ENCODE data around the gene ATP2A1. TPM values are rescaled to one million over a fixed set of nuclear protein-coding genes. Genes with fewer than 3 reads are reported as not detected.
A peak's percentile ranks its signal among the peaks of the same experiment; 100 is the strongest.

Gene ATP2A1
- total and polyA plus RNA-seq, 2 of the 13 experiments (the other 11 are each of a cell fraction or from before 2014, with no cell fraction given), result 3.2 to 12.5 TPM

DNA sequence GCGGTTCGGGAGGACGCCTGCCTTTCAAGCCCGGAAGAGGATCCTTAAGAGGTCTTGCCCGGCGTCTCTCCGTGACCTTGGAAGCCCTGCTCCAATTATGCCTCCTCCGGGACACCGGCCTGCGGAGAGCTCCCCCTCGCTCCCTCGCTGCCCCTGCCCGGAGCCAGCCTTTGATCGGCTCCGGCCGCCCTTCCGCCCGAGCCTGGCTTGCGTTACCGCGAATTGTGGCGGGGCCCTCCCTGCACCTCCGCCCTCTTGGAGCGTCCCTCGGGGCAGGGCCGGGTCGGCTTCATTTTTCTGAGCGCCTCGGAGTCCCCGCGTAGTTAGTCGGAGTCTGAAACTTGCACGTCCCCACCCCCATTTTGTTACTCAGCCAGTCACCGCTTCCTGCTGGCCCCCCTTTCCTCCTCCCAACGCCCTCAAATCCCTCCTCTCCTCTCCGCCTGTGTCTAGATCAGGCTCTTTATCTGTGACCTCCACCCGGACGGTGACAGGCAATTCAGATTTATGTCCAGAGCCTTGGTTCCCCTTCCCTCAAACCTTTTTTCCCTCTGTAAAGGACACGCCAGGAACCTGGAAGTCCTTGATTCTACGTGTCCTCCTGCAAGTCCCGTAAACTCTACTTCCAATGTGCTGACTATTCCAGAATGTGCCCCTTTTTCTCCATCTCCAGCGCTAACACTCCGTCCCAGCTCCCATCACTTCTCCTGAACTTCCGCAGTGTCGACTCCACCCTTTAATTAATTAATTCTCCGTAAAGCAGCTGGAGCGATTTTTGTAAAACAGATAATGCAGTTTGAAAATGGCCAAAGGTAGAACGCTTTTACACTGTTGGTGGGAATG, 47.3 kb downstream of the ATP2A1 start (continued):
- TF ChIP-seq, protein P1, sequence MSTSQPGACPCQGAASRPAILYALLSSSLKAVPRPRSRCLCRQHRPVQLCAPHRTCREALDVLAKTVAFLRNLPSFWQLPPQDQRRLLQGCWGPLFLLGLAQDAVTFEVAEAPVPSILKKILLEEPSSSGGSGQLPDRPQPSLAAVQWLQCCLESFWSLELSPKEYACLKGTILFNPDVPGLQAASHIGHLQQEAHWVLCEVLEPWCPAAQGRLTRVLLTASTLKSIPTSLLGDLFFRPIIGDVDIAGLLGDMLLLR (CRISPR knock-in tag; IDR thresholded peaks at IDR 0.05), result no peak
- TF ChIP-seq, protein P2, sequence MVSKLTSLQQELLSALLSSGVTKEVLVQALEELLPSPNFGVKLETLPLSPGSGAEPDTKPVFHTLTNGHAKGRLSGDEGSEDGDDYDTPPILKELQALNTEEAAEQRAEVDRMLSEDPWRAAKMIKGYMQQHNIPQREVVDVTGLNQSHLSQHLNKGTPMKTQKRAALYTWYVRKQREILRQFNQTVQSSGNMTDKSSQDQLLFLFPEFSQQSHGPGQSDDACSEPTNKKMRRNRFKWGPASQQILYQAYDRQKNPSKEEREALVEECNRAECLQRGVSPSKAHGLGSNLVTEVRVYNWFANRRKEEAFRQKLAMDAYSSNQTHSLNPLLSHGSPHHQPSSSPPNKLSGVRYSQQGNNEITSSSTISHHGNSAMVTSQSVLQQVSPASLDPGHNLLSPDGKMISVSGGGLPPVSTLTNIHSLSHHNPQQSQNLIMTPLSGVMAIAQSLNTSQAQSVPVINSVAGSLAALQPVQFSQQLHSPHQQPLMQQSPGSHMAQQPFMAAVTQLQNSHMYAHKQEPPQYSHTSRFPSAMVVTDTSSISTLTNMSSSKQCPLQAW (CRISPR knock-in tag; IDR thresholded peaks at IDR 0.05), result no peak
- TF ChIP-seq, protein P3, sequence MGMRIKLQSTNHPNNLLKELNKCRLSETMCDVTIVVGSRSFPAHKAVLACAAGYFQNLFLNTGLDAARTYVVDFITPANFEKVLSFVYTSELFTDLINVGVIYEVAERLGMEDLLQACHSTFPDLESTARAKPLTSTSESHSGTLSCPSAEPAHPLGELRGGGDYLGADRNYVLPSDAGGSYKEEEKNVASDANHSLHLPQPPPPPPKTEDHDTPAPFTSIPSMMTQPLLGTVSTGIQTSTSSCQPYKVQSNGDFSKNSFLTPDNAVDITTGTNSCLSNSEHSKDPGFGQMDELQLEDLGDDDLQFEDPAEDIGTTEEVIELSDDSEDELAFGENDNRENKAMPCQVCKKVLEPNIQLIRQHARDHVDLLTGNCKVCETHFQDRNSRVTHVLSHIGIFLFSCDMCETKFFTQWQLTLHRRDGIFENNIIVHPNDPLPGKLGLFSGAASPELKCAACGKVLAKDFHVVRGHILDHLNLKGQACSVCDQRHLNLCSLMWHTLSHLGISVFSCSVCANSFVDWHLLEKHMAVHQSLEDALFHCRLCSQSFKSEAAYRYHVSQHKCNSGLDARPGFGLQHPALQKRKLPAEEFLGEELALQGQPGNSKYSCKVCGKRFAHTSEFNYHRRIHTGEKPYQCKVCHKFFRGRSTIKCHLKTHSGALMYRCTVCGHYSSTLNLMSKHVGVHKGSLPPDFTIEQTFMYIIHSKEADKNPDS (CRISPR knock-in tag; IDR thresholded peaks at IDR 0.05), result 0 out of 2 replicates have a peak, but pooled peaks have one; percentile 9
- TF ChIP-seq ZNF713 (CRISPR knock-in tag; IDR thresholded peaks at IDR 0.05) (0 out of 2 replicates have a peak, but pooled peaks have one; percentile 46), AGO1 (IDR thresholded peaks at IDR 0.05; ENCODE audit: low read depth, low read length, poor library complexity, severe bottlenecking) (no peak), TCF7 (IDR thresholded peaks at IDR 0.05; ENCODE audit: low read depth) (peak; percentile 52; the same call in 1 of the 2 replicates), BORCS8-MEF2B (CRISPR knock-in tag; IDR thresholded peaks at IDR 0.05) (peak; percentile 50; the same call in 1 of the 2 replicates), DPF2 (CRISPR knock-in tag; IDR thresholded peaks at IDR 0.05; ENCODE audit: borderline replicate concordance, low read depth) (0 out of 2 replicates have a peak, but pooled peaks have one; percentile 39), HNRNPK (IDR thresholded peaks at IDR 0.05; ENCODE audit: low read depth, low read length, poor library complexity, severe bottlenecking) (no peak), ZNF24 (IDR thresholded peaks at IDR 0.05) (no peak), ZBTB8A (CRISPR knock-in tag; IDR thresholded peaks at IDR 0.05; ENCODE audit: borderline replicate concordance, low read depth) (no peak), ZFP62 (CRISPR knock-in tag; IDR thresholded peaks at IDR 0.05) (no peak), ZFP41 (CRISPR knock-in tag; IDR thresholded peaks at IDR 0.05; ENCODE audit: borderline replicate concordance) (peak; percentile 76; the same call in 1 of the 2 replicates), DR1 (CRISPR knock-in tag; IDR thresholded peaks at IDR 0.05) (no peak), ZSCAN25 (CRISPR knock-in tag; IDR thresholded peaks at IDR 0.05) (peak; percentile 68; the same call in 1 of the 2 replicates), GABPB1 (CRISPR knock-in tag; IDR thresholded peaks at IDR 0.05) (peak; percentile 28; the same call in 1 of the 2 replicates)
- TF ChIP-seq, protein P4, sequence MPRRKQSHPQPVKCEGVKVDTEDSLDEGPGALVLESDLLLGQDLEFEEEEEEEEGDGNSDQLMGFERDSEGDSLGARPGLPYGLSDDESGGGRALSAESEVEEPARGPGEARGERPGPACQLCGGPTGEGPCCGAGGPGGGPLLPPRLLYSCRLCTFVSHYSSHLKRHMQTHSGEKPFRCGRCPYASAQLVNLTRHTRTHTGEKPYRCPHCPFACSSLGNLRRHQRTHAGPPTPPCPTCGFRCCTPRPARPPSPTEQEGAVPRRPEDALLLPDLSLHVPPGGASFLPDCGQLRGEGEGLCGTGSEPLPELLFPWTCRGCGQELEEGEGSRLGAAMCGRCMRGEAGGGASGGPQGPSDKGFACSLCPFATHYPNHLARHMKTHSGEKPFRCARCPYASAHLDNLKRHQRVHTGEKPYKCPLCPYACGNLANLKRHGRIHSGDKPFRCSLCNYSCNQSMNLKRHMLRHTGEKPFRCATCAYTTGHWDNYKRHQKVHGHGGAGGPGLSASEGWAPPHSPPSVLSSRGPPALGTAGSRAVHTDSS (CRISPR knock-in tag; conservative IDR thresholded peaks at IDR 0.05), result no peak
- TF ChIP-seq, protein P5, sequence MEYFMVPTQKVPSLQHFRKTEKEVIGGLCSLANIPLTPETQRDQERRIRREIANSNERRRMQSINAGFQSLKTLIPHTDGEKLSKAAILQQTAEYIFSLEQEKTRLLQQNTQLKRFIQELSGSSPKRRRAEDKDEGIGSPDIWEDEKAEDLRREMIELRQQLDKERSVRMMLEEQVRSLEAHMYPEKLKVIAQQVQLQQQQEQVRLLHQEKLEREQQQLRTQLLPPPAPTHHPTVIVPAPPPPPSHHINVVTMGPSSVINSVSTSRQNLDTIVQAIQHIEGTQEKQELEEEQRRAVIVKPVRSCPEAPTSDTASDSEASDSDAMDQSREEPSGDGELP (IDR thresholded peaks at IDR 0.05; ENCODE audit: borderline replicate concordance, low read depth), result peak; percentile 5; the same call in 1 of the 2 replicates
- TF ChIP-seq, protein P6, sequence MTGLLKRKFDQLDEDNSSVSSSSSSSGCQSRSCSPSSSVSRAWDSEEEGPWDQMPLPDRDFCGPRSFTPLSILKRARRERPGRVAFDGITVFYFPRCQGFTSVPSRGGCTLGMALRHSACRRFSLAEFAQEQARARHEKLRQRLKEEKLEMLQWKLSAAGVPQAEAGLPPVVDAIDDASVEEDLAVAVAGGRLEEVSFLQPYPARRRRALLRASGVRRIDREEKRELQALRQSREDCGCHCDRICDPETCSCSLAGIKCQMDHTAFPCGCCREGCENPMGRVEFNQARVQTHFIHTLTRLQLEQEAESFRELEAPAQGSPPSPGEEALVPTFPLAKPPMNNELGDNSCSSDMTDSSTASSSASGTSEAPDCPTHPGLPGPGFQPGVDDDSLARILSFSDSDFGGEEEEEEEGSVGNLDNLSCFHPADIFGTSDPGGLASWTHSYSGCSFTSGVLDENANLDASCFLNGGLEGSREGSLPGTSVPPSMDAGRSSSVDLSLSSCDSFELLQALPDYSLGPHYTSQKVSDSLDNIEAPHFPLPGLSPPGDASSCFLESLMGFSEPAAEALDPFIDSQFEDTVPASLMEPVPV (CRISPR knock-in tag; IDR thresholded peaks at IDR 0.05), result peak; percentile 20; the same call in 1 of the 2 replicates

Data from HepG2 (cell line).